ENCODE results near the gene TNNI2. TPM values are rescaled to one million over a fixed set of nuclear protein-coding genes. Genes with fewer than 3 reads are reported as not detected.

The TNNI2 gene
- total and polyA plus RNA-seq, 2 donors (not counting 3 experiments of a cell fraction or from before 2014, with no cell fraction given): not detected

DNA sequence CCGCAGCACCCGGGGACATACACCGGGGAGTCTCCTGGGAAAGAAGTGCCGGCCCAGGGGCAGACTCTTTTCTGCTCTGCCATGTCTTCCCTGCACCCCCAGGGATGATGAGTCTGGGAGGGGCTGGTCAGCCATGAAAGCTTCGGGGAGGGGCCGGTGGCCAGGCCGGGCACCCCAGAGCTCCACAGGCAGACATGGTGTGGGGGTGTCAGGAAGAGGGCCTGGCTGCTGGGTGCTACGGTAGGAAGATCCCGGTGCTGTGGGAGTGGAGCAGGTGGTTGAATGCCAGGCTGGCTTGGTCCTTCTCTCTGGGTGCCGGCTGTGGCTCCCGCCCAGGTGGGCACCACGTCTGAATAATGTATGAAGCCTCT, 31.5 kb downstream of the TNNI2 start:
- dilution Hi-C loops (cut with MboI; ENCODE audit: extremely low pct_ligation_motif_present, low sequenced_read_pairs): no loop called here
- no peak for DNase-seq (ENCODE audit: low read depth, low spot score)

DNA sequence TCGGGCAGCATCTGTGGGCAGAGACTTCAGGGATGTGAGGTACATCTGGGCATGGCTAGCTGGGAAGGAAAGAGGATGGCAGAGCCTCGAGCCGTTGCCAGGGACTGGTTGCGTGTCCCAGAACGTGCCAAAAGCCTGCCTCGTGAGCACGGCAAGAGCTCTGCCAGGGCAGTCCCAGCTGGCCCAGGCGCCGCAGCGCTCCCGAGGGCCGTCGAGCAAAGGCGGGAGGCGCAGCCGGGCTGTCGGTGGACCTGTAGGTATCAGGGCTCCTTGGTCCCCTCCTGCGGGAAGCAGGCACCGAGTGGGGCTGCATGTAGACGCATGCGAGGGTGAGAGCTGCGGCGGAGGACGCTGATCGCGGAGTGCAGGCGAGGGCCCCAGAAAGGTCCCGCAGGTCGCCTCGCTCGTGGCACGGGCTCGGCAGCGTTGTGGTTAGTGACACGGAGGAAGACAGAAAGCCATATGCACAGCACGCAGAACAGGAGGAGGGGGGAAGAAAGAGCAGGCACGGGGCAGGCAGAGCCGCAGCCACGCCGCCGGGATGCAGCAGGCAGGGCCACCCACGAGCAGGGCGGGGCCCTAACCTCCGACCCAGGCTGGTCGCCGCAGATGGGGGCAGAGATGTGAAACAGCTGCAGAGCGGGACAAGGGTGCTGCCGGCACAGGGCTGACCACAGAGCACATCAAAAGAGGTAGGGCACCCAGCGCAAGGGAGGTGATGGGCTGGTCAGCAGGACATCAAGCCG, 32.1 kb downstream of the TNNI2 start:
- Histone ChIP-seq H3K36me3 (ENCODE audit: control insufficient read depth in 2 of 2, extremely low read depth in 1 of 2, insufficient read depth in 2 of 2, low read length in 2 of 2) (no peaks in the 10 kb centered on the region), H3K9me1 (replicated peaks; ENCODE audit: control insufficient read depth, extremely low read depth, insufficient read depth, low read length) (no peaks in the 10 kb centered on the region), H3K27me3 (ENCODE audit: control insufficient read depth in 2 of 2, insufficient read depth in 2 of 2, low read length in 2 of 2) (peaks cover 0 to 3% of the 10 kb centered on the region in 2 experiments), H3K4me3 (replicated peaks in 1 of 3; ENCODE audit: insufficient read depth in 1 of 3, low read depth in 1 of 3, low read length in 3 of 3) (no peak overlapping the region), H4K20me1 (replicated peaks; ENCODE audit: control insufficient read depth, extremely low read depth, insufficient read depth, low read length) (no peaks in the 10 kb centered on the region), H3K9ac (replicated peaks; ENCODE audit: extremely low read depth, insufficient read depth, low read length) (no peak overlapping the region), H3K79me2 (ENCODE audit: control insufficient read depth, insufficient read depth, low read length) (no peaks in the 10 kb centered on the region), H3K4me2 (ENCODE audit: insufficient read depth, low read length) (no peak overlapping the region), H3K27ac (ENCODE audit: insufficient read depth, low read depth, low read length) (no peak overlapping the region), H3K4me1 (ENCODE audit: control insufficient read depth, extremely low read depth, insufficient read depth, low read length) (no peaks in the 10 kb centered on the region), H3K9me3 (replicated peaks; ENCODE audit: control insufficient read depth, insufficient read depth, low read length) (no peaks in the 10 kb centered on the region), H2AFZ (ENCODE audit: low read depth, low read length) (no peak overlapping the region)
- intact Hi-C loops (cut with micrococcal nuclease): no loop called here
- TF ChIP-seq, protein P1, sequence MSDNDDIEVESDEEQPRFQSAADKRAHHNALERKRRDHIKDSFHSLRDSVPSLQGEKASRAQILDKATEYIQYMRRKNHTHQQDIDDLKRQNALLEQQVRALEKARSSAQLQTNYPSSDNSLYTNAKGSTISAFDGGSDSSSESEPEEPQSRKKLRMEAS (IDR thresholded peaks at IDR 0.05; ENCODE audit: insufficient read depth, insufficient read length): no peak
- no peak for TF ChIP-seq FOS (IDR thresholded peaks at IDR 0.05; ENCODE audit: borderline replicate concordance, insufficient read depth, low read length)
- no peak for TF ChIP-seq MYC (IDR thresholded peaks at IDR 0.05; ENCODE audit: low read depth, low read length)
- TF ChIP-seq POLR2A (IDR thresholded peaks at IDR 0.05; ENCODE audit: low read depth, low read length): no peak
- no peak for TF ChIP-seq EZH2 (IDR thresholded peaks at IDR 0.05; ENCODE audit: borderline replicate concordance, low read depth, low read length, severe bottlenecking)
- TF ChIP-seq GATA2 (IDR thresholded peaks at IDR 0.05; ENCODE audit: insufficient read depth, insufficient read length, low read depth, low read length): no peak
- no TSS peak for BruUV-seq (replicated peaks)
- DNase-seq (ENCODE audit: low read depth, low spot score) (no peak), FAIRE-seq (no peak)
- ChIA-PET CTCF (interaction anchor here (1.1 to 3.2 kb wide), 4 partner anchors 12 to 280 kb away, joined by 3 to 11 read pairs (median 6); no protein-coding TSS in a partner anchor), POLR2A (no interaction called here)
- dilution Hi-C loops (cut with MboI; ENCODE audit: extremely low pct_ligation_motif_present, low sequenced_read_pairs): no loop called here

More for the DNA sequence above, 31.5 kb downstream of the TNNI2 start:
- ChIA-PET POLR2A (no interaction called here), CTCF (interaction anchor here (1.1 to 3.2 kb wide), 4 partner anchors 12 to 280 kb away, joined by 3 to 11 read pairs (median 6); no protein-coding TSS in a partner anchor)
- no peak for FAIRE-seq
- no peak overlapping the region for H3K27ac ChIP-seq (ENCODE audit: insufficient read depth, low read depth, low read length)
- peaks cover 0 to 3% of the 10 kb centered on the region in 2 experiments for H3K27me3 ChIP-seq (ENCODE audit: control insufficient read depth in 2 of 2, insufficient read depth in 2 of 2, low read length in 2 of 2)
- H3K4me3 ChIP-seq (replicated peaks in 1 of 3; ENCODE audit: insufficient read depth in 1 of 3, low read depth in 1 of 3, low read length in 3 of 3): no peak overlapping the region
- no peaks in the 10 kb centered on the region for H3K4me1 ChIP-seq (ENCODE audit: control insufficient read depth, extremely low read depth, insufficient read depth, low read length)
- no peaks in the 10 kb centered on the region for H3K79me2 ChIP-seq (ENCODE audit: control insufficient read depth, insufficient read depth, low read length)
- no peak overlapping the region for H3K9ac ChIP-seq (replicated peaks; ENCODE audit: extremely low read depth, insufficient read depth, low read length)
- H3K4me2 ChIP-seq (ENCODE audit: insufficient read depth, low read length): no peak overlapping the region
- TF ChIP-seq, protein P1 (IDR thresholded peaks at IDR 0.05; ENCODE audit: insufficient read depth, insufficient read length): no peak
- no peak for TF ChIP-seq GATA2 (IDR thresholded peaks at IDR 0.05; ENCODE audit: insufficient read depth, insufficient read length, low read depth, low read length)
- TF ChIP-seq FOS (IDR thresholded peaks at IDR 0.05; ENCODE audit: borderline replicate concordance, insufficient read depth, low read length): no peak
- TF ChIP-seq POLR2AphosphoS5 (IDR thresholded peaks at IDR 0.05; ENCODE audit: insufficient read depth, low read depth, low read length): no peak
- TF ChIP-seq POLR2A (IDR thresholded peaks at IDR 0.05; ENCODE audit: low read depth, low read length): no peak
- no peak for TF ChIP-seq JUN (IDR thresholded peaks at IDR 0.05; ENCODE audit: borderline replicate concordance, insufficient read depth, insufficient read length, low read depth)
- TF ChIP-seq EZH2 (IDR thresholded peaks at IDR 0.05; ENCODE audit: borderline replicate concordance, low read depth, low read length, severe bottlenecking): no peak
- no peak overlapping the region for H2AFZ ChIP-seq (ENCODE audit: low read depth, low read length)
- H3K9me1 ChIP-seq (replicated peaks; ENCODE audit: control insufficient read depth, extremely low read depth, insufficient read depth, low read length): no peaks in the 10 kb centered on the region
- H3K9me3 ChIP-seq (replicated peaks; ENCODE audit: control insufficient read depth, insufficient read depth, low read length): no peaks in the 10 kb centered on the region
- no TSS peak for BruUV-seq (replicated peaks)
- H4K20me1 ChIP-seq (replicated peaks; ENCODE audit: control insufficient read depth, extremely low read depth, insufficient read depth, low read length): no peaks in the 10 kb centered on the region
- H3K36me3 ChIP-seq (ENCODE audit: control insufficient read depth in 2 of 2, extremely low read depth in 1 of 2, insufficient read depth in 2 of 2, low read length in 2 of 2): no peaks in the 10 kb centered on the region
- intact Hi-C loops (cut with micrococcal nuclease): no loop called here
